HepG2 (cell line): ENCODE measurements around the gene SEC23IP. TPM values are rescaled to one million over a fixed set of nuclear protein-coding genes. Genes with fewer than 3 reads are reported as not detected.

Experiments
- ATF1 ChIP-seq: IDR thresholded peaks from 2 replicates; pipeline ENCODE4 v1.6.1; 2016; ENCODE audit warnings: mild to moderate bottlenecking, control low read depth
- ELF4 ChIP-seq: sonication (generic); formaldehyde crosslinking; IDR thresholded peaks from 2 replicates; pipeline ENCODE4 v1.5.0; 2020; ENCODE audit warnings: missing genetic modification reagents, mild to moderate bottlenecking, moderate library complexity, borderline replicate concordance
- HOXA5 ChIP-seq: sonication (generic); formaldehyde crosslinking; IDR thresholded peaks from 2 replicates; pipeline ENCODE4 v1.4.0; 2020; ENCODE audit warnings: missing genetic modification reagents
- RAD21 ChIP-seq: fragments of 450-650 bp; formaldehyde crosslinking; IDR thresholded peaks from 2 replicates; pipeline ENCODE4 v1.5.0; 2020; ENCODE audit warnings: mild to moderate bottlenecking
- SAFB2 ChIP-seq: sonication (generic); formaldehyde crosslinking; IDR thresholded peaks from 2 replicates; pipeline ENCODE4 v1.5.1; 2020; ENCODE audit warnings: missing genetic modification reagents, low read depth, mild to moderate bottlenecking, borderline replicate concordance
- SNAPC2 ChIP-seq: sonication (generic); formaldehyde crosslinking; IDR thresholded peaks from 2 replicates; pipeline ENCODE4 v1.8.1; 2022; ENCODE audit warnings: mild to moderate bottlenecking, missing genetic modification reagents
- ZFYVE20 ChIP-seq: sonication (generic); formaldehyde crosslinking; IDR thresholded peaks from 2 replicates; pipeline ENCODE4 v1.8.0; 2023; ENCODE audit warnings: low read depth, mild to moderate bottlenecking, moderate library complexity, missing genetic modification reagents, borderline replicate concordance
- ZNF138 ChIP-seq: sonication (generic); formaldehyde crosslinking; IDR thresholded peaks from 2 replicates; pipeline ENCODE4 v1.5.0; 2020; ENCODE audit warnings: mild to moderate bottlenecking, low read depth, missing genetic modification reagents
- ZNF230 ChIP-seq: sonication (generic); formaldehyde crosslinking; IDR thresholded peaks from 2 replicates; pipeline ENCODE4 v1.4.0; 2020; ENCODE audit warnings: mild to moderate bottlenecking, missing genetic modification reagents
- ZNF570 ChIP-seq: sonication (generic); formaldehyde crosslinking; IDR thresholded peaks from 2 replicates; pipeline ENCODE4 v1.4.0; 2020; ENCODE audit warnings: mild to moderate bottlenecking, missing genetic modification reagents, borderline replicate concordance
- polyA plus RNA-seq, 8 experiments: library from polyadenylated mRNA; depleted of rRNA in 3 of 8; stranded (reverse) in 7 of 8; unstranded in 1 of 8; fragments of >200 nt; fragmentation: Illumina TruSeq in 4 of 8; extraction: Trizol in 4 of 8; gene quantifications; 2 replicates each; pipeline versions ENCODE4 v1.2.1 to v1.2.3, GENCODE V29; 2011 to 2016; ENCODE audit warnings: low read depth in 4 of 8, missing spikeins in 1 of 8, mixed read lengths in 1 of 8; ENCODE audit not compliant: insufficient read depth in 1 of 8
- total RNA-seq, 5 experiments: library from RNA; depleted of rRNA; stranded (reverse); fragments of >200 nt; fragmentation: Illumina TruSeq; extraction: Trizol; gene quantifications; 2 replicates each; pipeline ENCODE4 v1.2.3, GENCODE V29; 2016; ENCODE audit warnings: low read depth in 1 of 5
- TF ChIP-seq, protein P1 (sequence below): sonication (generic); formaldehyde crosslinking; IDR thresholded peaks from 2 replicates; pipeline ENCODE4 v1.4.0; 2020; ENCODE audit warnings: missing genetic modification reagents, borderline replicate concordance
- TF ChIP-seq, protein P2 (sequence below): sonication (generic); formaldehyde crosslinking; IDR thresholded peaks from 2 replicates; pipeline ENCODE4 v1.8.0; 2022; ENCODE audit warnings: mild to moderate bottlenecking, missing genetic modification reagents, borderline replicate concordance

Gene SEC23IP
- total and polyA plus RNA-seq, 2 of the 13 experiments (the other 11 are each of a cell fraction or from before 2014, with no cell fraction given) = 32.3 to 57.7 TPM

DNA sequence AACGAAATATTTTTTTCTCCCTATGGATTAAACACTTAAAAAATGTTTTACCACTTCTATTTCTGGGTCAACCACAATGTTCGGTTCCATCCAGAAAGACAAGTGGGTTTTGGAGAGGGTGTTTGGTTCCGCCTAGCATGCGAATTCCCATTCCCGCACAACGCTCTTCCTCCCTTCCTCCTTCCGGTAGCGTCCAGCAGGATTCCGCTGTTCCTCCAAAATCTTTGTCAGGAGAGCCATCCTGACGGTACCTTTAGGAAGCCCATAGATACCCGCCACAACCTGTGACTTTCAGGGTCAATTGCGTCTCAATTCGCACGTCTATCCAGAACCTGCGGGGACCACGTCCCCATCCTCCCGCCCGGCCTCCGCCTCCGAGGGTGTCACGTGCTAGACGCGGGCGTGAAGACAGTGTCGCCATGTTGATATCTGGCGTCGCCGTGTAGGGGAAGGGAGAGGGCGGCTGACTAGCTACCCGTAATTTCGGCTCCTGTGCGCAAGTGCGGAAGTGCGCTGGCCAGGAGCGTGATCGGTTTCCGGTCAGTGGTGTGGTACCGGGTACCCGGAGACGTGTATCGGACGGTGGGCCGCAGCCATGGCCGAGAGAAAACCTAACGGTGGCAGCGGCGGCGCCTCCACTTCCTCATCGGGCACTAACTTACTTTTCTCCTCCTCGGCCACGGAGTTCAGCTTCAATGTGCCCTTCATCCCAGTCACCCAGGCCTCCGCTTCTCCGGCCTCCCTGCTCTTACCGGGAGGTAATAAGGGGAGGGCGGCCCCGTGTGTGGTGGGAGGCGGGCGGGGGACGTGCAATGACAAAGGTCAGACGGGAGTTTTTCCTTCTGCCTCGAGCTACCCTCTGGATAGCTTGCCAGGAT lies at the start of gene SEC23IP (continued):
- TF ChIP-seq, protein P1, sequence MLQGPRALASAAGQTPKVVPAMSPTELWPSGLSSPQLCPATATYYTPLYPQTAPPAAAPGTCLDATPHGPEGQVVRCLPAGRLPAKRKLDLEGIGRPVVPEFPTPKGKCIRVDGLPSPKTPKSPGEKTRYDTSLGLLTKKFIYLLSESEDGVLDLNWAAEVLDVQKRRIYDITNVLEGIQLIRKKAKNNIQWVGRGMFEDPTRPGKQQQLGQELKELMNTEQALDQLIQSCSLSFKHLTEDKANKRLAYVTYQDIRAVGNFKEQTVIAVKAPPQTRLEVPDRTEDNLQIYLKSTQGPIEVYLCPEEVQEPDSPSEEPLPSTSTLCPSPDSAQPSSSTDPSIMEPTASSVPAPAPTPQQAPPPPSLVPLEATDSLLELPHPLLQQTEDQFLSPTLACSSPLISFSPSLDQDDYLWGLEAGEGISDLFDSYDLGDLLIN (CRISPR knock-in tag) = no peak
- TF ChIP-seq SNAPC2 (peak; percentile 54; the same call in 1 of the 2 replicates), ZFYVE20 (CRISPR knock-in tag) (no peak), SAFB2 (CRISPR knock-in tag) (no peak), HOXA5 (CRISPR knock-in tag) (peak; percentile 59; the same call in 1 of the 2 replicates), ZNF230 (CRISPR knock-in tag) (0 out of 2 replicates have a peak, but pooled peaks have one; percentile 64), ZNF570 (no peak), ATF1 (peak; percentile 61), ZNF138 (CRISPR knock-in tag) (peak; percentile 66; the same call in 1 of the 2 replicates), ELF4 (CRISPR knock-in tag) (peak; percentile 47; the same call in 1 of the 2 replicates), RAD21 (CRISPR knock-in tag) (peak; percentile 22; the same call in 1 of the 2 replicates)
- TF ChIP-seq, protein P2, sequence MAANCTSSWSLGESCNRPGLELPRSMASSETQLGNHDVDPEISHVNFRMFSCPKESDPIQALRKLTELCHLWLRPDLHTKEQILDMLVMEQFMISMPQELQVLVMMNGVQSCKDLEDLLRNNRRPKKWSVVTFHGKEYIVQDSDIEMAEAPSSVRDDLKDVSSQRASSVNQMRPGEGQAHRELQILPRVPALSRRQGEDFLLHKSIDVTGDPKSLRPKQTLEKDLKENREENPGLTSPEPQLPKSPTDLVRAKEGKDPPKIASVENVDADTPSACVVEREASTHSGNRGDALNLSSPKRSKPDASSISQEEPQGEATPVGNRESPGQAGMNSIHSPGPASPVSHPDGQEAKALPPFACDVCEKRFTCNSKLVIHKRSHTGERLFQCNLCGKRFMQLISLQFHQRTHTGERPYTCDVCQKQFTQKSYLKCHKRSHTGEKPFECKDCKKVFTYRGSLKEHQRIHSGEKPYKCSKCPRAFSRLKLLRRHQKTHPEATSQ (CRISPR knock-in tag) = peak; percentile 73; the same call in 1 of the 2 replicates
